SJSA1 (cell line): ENCODE measurements around the gene TMEM127. TPM values are rescaled to one million over a fixed set of nuclear protein-coding genes. Genes with fewer than 3 reads are reported as not detected.
"Not testable (repeated sequence)": the region's sequence is repeated elsewhere in the genome, so short reads cannot be mapped to it uniquely, and the experiment has no call there.

Experiments used
- DNase-seq, 2 experiments: peaks; one replicate each; pipeline ENCODE4 v3.0.0-alpha.2; 2015 to 2020; ENCODE audit warnings: low spot score in 2 of 2, low read depth in 1 of 2
- H3K27ac ChIP-seq: fragments of 250-450 bp; sonication (Bioruptor Pico); 2 replicates; pipeline ENCODE4 v1.5.1; 2020; ENCODE audit warnings: mild to moderate bottlenecking, moderate library complexity
- H3K27me3 ChIP-seq: fragments of 250-450 bp; sonication (Bioruptor Pico); replicated peaks from 2 replicates; pipeline ENCODE4 v1.5.1; 2020; ENCODE audit warnings: mild to moderate bottlenecking, moderate library complexity
- H3K36me3 ChIP-seq: fragments of 250-450 bp; sonication (Bioruptor Pico); 2 replicates; pipeline ENCODE4 v1.5.1; 2020; ENCODE audit warnings: mild to moderate bottlenecking
- H3K4me1 ChIP-seq: fragments of 250-450 bp; sonication (Bioruptor Pico); replicated peaks from 2 replicates; pipeline ENCODE4 v1.6.1; 2021; ENCODE audit warnings: mild to moderate bottlenecking
- H3K4me3 ChIP-seq: fragments of 250-450 bp; sonication (Bioruptor Pico); 2 replicates; pipeline ENCODE4 v1.5.1; 2020; ENCODE audit warnings: mild to moderate bottlenecking
- H3K9me3 ChIP-seq: fragments of 250-450 bp; sonication (Bioruptor Pico); replicated peaks from 2 replicates; pipeline ENCODE4 v1.5.1; 2020; ENCODE audit warnings: mild to moderate bottlenecking
- total RNA-seq: library from RNA; depleted of rRNA; stranded (reverse); fragments of >200 nt; shearing (Covaris generic); gene quantifications from 2 replicates; pipeline ENCODE4 v1.2.3, GENCODE V29; 2014

TMEM127 gene
- total RNA-seq, 1 experiment from 2014 or later = 24.3 TPM

GRCh38 chr2:96257744-96258143 is 8.1 kb downstream of the TMEM127 start:
- not testable (repeated sequence) for H3K27me3 ChIP-seq, H3K27ac ChIP-seq, H3K4me3 ChIP-seq, DNase-seq, H3K9me3 ChIP-seq
- H3K4me1 ChIP-seq = peaks cover 18% of the 10 kb centered on the region
- peaks cover 56% of the 10 kb centered on the region for H3K36me3 ChIP-seq

GRCh38 chr2:96256611-96257113 is 9.1 kb downstream of the TMEM127 start:
- no peak for DNase-seq
- H3K27ac ChIP-seq = no peak overlapping the region
- peaks cover 61% of the 10 kb centered on the region for H3K36me3 ChIP-seq
- H3K9me3 ChIP-seq = no peaks in the 10 kb centered on the region
- peaks cover 27% of the 10 kb centered on the region for H3K4me1 ChIP-seq
- no peaks in the 10 kb centered on the region for H3K27me3 ChIP-seq
- H3K4me3 ChIP-seq = no peak overlapping the region

GRCh38 chr2:96254571-96254970 is 11.2 kb downstream of the TMEM127 start:
- Histone ChIP-seq H3K36me3 (peaks cover 57% of the 10 kb centered on the region), H3K4me3 (no peak overlapping the region), H3K27ac (no peak overlapping the region), H3K27me3 (no peaks in the 10 kb centered on the region), H3K9me3 (no peaks in the 10 kb centered on the region), H3K4me1 (peaks cover 18% of the 10 kb centered on the region)
- DNase-seq = no peak

DNA sequence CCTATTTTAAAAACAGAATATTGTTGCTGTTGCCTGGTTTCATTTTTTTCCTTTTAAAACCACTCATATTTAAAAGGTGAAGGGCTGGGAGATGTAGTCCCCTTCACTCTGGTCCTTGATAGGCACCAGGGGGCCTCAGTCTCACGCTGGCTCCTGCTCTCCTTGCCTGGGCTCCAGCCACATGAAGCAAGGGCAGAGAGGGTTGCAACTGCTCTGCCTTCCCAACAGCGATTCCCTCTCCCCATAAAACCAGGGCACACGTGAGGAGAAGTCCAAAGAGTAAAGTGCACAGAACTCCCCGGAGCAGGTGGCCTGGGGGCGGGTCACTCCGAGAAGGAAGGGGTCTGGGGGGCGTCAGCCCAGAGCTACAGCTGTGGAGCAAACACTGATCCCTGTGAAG is 12.8 kb downstream of the TMEM127 start:
- H3K4me1 ChIP-seq = peaks cover 21% of the 10 kb centered on the region
- DNase-seq = no peak
- peaks cover 47% of the 10 kb centered on the region for H3K36me3 ChIP-seq

DNA sequence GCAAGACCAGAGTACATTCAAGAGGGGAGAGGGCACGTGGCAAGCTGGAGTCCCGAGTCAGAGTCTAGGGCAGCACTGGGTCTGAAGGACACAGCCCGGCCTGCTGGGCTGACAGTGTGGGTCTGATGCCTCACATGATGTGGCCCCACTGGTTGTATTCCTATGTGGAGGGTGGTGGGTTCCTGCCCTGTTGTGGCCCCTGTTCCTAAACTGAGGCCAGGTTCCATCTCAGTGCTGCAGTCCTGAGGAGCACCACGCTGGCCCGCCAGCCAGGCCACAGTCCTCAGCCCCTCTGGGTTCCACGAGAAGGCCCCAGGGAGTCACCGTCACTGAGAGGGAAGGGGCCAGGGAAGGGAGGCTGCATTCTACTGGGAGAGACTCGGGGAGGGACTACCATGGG is 13.3 kb downstream of the TMEM127 start:
- Histone ChIP-seq H3K27ac (no peak overlapping the region), H3K27me3 (no peaks in the 10 kb centered on the region), H3K9me3 (no peaks in the 10 kb centered on the region), H3K4me3 (no peak overlapping the region), H3K4me1 (peaks cover 21% of the 10 kb centered on the region), H3K36me3 (peaks cover 47% of the 10 kb centered on the region)
- DNase-seq = no peak

More for the DNA sequence above, 12.8 kb downstream of the TMEM127 start:
- H3K9me3 ChIP-seq = no peaks in the 10 kb centered on the region
- H3K4me3 ChIP-seq = no peak overlapping the region
- no peaks in the 10 kb centered on the region for H3K27me3 ChIP-seq
- no peak overlapping the region for H3K27ac ChIP-seq

DNA sequence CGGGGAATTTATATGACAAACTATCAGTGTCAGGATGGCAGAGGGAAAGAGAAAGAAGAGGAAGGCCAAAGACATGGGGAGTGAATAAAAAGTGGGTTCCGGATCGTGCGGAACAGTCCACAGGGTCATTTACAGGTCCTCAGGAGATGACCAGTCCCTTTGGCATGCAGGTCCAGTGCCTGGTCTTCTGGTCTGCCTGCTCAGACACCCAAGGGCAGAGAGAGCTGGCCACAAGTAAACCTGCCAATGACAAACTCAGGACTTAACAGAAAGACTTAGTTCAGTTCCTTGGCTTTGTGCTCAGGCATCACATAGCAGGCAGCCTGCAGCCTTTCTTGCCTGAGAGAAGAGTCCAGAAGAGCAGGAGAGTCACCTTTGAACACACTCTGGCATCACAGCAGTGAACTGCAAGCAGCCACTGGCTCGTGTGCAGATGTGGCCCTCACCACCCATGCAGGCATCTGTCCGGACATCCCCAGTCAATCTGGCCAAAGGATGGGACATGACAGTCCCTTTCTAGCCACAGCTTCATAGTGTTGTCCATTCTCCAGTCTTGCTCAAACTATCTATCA is 14.0 kb downstream of the TMEM127 start:
- DNase-seq = peak; percentile 83 to 92
- Histone ChIP-seq H3K36me3 (peaks cover 47% of the 10 kb centered on the region), H3K9me3 (no peaks in the 10 kb centered on the region), H3K27me3 (no peaks in the 10 kb centered on the region), H3K4me1 (peaks cover 21% of the 10 kb centered on the region), H3K4me3 (no peak overlapping the region), H3K27ac (peak overlapping the region; percentile 26; the same call in 1 of the 2 replicates)

DNA sequence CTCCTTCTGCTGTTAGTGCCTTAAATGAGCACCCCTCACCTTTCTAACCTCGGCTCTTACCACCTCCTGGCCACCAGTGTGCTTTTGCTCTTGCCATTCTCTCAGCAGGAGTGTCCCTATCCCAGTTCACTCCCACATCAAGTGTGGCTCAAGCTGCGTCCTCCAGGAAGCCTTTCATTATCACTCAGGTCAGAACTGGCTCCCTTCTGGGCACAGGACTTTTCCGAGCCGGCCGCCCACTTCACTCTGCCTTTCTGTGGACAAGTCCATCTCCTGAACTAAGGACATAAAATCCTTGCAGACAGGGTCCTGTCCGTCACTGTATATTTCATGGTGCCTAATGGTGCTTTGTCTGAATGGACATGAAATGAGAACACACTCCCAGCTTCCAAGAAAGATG is 15.6 kb downstream of the TMEM127 start:
- peaks cover 40% of the 10 kb centered on the region for H3K36me3 ChIP-seq
- H3K4me3 ChIP-seq = no peak overlapping the region
- H3K27ac ChIP-seq = no peak overlapping the region
- peaks cover 21% of the 10 kb centered on the region for H3K4me1 ChIP-seq
- no peaks in the 10 kb centered on the region for H3K9me3 ChIP-seq
- no peaks in the 10 kb centered on the region for H3K27me3 ChIP-seq
- no peak for DNase-seq

GRCh38 chr2:96249654-96250053 is 16.1 kb downstream of the TMEM127 start:
- H3K27ac ChIP-seq = no peak overlapping the region
- H3K4me1 ChIP-seq = peaks cover 21% of the 10 kb centered on the region
- no peak overlapping the region for H3K4me3 ChIP-seq
- DNase-seq = no peak
- H3K9me3 ChIP-seq = no peaks in the 10 kb centered on the region
- peaks cover 34% of the 10 kb centered on the region for H3K36me3 ChIP-seq
- no peaks in the 10 kb centered on the region for H3K27me3 ChIP-seq

DNA sequence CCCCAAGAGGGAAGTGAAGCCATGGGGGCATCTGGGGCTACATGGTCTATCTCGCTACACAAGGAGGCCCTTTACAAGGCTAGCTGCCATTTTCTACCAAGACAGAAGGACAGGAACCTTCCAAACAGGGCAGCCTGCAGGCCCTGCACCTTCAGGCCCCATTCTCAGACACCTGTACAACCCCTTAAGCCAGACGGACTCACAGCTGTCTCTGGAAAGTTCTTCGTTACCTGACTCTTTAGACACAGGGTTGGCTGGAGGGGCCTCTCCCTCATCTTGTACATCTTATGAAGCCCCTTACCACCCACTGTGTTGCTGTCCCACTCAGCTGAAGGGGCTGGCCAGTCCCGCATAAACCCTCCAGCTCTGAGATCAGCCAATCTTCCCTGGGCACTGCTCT is 17.2 kb downstream of the TMEM127 start:
- Histone ChIP-seq H3K27me3 (no peaks in the 10 kb centered on the region), H3K9me3 (no peaks in the 10 kb centered on the region), H3K27ac (no peak overlapping the region), H3K36me3 (peaks cover 24% of the 10 kb centered on the region), H3K4me3 (no peak overlapping the region), H3K4me1 (peaks cover 21% of the 10 kb centered on the region)
- DNase-seq = no peak

DNA sequence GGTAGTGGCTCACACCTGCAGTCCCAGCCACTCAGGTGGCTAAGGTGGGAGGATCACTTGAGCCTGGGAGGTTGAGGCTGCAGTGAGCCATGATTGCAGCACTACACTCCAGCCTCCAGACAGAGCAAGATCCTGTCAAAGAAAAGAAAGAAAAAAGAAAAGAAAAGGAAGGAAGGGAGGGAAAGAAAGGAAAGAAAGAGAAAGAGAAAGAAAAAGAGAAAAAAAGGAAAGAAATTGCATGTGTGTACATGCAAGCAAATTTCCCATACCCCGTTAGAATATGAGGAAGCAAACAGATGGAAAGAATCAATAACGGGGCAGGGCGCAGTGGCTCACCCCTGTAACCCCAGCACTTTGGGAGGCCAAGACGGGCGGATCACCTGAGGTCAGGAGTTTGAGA is 17.9 kb downstream of the TMEM127 start:
- Histone ChIP-seq H3K9me3 (no peaks in the 10 kb centered on the region), H3K4me1 (peaks cover 21% of the 10 kb centered on the region), H3K4me3 (no peak overlapping the region), H3K36me3 (peaks cover 17% of the 10 kb centered on the region), H3K27me3 (no peaks in the 10 kb centered on the region), H3K27ac (no peak overlapping the region)
- DNase-seq = no peak

DNA sequence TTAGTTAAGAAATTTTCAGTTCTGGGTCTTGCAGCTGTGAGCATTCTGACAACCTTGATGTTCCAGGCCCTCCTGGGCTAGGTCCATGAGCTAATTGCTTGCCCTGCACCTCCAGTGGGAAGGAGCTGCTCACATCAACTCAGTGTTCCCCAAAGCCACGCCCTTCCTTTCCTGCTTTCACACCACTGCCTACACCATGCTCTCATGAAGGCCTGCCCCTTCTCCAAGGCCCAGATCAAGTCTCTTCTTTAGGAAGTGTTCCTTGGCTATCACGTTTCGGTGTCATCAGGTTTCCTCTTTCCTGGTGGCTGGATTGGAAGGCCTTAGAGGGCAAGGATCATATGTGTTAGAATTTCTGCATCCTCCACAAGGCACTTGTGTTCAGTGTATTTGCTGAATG is 18.8 kb downstream of the TMEM127 start:
- Histone ChIP-seq H3K36me3 (peaks cover 8% of the 10 kb centered on the region), H3K9me3 (no peaks in the 10 kb centered on the region), H3K27me3 (no peaks in the 10 kb centered on the region), H3K27ac (no peak overlapping the region), H3K4me1 (peaks cover 23% of the 10 kb centered on the region), H3K4me3 (no peak overlapping the region)
- DNase-seq = no peak

DNA sequence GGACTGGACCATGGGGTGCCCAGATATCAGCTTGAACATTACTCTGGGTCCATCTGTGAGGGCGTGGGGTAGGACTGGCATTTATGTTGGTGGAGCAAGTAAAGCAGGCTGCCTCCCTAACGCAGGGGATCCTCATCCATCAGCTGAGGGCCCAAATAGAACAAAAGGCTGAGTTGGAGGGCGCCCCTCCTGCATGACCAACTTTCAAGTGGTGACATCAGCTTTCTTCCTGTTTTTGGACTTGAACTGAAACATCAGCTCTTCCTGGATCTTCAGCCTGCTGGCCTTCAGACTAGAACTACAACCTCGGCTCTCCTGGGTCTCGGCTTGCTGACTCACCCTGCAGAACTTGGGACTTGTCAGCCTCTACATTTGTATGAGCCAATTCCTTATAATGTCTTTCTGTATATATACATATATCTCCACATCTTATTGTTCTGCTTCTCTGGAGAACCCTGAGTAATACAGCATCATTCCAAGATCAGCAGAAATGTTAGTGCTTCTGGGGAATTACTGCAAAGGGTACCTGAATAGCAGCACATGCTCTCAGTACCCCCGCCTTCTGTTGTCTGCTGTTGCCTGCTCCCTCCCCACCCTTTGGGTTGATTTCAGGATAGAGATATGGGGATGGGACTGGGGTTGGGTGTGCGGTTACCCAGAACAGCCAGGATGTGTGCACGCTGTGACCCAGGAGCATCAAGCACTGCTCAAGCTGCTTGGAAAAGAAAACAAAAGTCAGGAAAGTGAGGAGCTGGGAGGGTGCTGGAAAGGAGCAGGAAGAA is 20.0 kb downstream of the TMEM127 start:
- DNase-seq = no peak
- H3K9me3 ChIP-seq = no peaks in the 10 kb centered on the region
- peaks cover 2% of the 10 kb centered on the region; the same call in 1 of the 2 replicates for H3K36me3 ChIP-seq
- peaks cover 17% of the 10 kb centered on the region for H3K4me1 ChIP-seq
- no peaks in the 10 kb centered on the region for H3K27me3 ChIP-seq
- no peak overlapping the region for H3K4me3 ChIP-seq
- H3K27ac ChIP-seq = no peak overlapping the region

DNA sequence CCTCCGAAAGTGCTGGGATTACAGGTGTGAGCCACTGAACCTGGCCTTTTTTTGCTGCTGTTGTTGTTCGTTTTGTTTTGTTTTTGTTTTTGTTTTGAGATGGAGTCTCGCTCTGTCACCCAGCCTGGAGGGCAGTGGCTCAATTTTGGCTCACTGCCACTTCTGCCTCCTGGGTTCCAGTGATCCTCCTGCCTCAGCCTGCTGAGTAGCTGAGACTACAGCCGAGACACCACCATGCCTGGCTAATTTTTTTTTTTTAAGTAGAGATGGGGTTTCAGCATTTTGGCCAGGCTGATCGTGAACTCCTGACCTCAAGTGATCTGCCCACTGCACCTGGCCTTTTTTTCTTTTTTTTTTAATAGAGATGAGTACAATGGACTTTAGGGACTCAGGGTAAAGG is 22.0 kb downstream of the TMEM127 start:
- no peak for DNase-seq
- no peak overlapping the region for H3K4me3 ChIP-seq
- no peaks in the 10 kb centered on the region for H3K27me3 ChIP-seq
- H3K4me1 ChIP-seq = peaks cover 13% of the 10 kb centered on the region
- H3K27ac ChIP-seq = no peak overlapping the region
- H3K9me3 ChIP-seq = no peaks in the 10 kb centered on the region
- H3K36me3 ChIP-seq = no peaks in the 10 kb centered on the region

DNA sequence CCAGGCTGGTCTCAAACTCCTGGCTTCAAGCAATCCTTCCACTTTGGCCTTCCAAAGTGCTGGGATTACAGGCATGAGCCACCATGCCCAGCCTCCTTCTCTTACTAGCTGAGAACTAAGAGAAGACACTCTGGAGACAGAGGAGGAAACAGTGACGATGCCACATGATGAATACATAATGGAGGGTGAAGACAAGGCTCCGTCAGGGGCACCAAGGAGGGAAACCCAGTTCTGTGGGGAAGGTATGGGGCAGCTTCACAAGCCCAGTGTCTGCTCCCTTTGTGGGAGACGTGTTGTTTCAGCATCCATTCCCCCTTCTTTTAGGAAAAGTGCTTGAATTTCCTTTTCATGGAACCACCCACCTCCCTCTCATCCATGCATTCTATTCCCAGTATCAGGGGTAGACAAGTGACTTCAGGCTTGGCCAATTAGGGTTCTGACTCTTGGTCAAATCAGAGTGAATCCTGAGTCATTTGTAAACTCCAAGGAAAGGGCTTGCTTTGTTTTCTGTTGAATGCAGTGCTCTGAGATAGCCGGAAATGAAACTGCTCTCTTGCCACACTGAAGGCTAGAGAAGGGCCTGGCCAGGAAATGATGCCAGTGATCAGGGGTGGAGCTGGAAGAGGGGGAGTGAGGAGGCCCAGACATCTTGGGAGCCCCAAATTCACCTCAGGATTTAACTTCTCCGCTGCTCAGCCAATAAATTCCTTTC is 23.7 kb downstream of the TMEM127 start:
- Histone ChIP-seq H3K27ac (peak overlapping the region; percentile 38), H3K4me1 (peaks cover 13% of the 10 kb centered on the region), H3K27me3 (no peaks in the 10 kb centered on the region), H3K9me3 (no peaks in the 10 kb centered on the region), H3K36me3 (no peaks in the 10 kb centered on the region), H3K4me3 (no peak overlapping the region)
- peak; percentile 67 to 74 for DNase-seq
